Measurements from ENCODE around the gene CCNY.

The CCNY gene

GRCh38 chr10:35574924-35575352, 238.6 kb downstream of the CCNY start:
- no peak for DNase-seq (ENCODE audit: low read depth in 1 of 2, low spot score in 1 of 2)

DNA sequence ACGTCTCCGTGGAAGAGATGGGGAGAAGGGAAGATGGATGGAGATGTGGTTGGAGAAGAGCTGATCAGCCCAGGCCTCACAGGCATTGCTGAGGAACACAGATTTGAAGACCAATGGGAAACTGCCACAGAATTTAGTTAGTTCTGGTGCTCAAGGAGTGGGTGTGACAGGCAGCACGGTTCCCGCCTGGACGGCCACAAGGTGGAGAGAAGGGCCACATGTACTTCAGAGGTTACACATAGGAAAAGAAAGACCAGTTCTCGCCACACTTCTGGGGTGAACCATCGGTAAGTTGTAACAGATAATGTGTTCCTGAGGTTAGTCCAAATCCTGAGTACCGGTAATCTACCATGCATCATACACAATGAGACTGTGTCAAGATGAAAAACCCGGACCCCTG, 239.3 kb downstream of the CCNY start:
- DNase-seq (ENCODE audit: low read depth in 1 of 2, low spot score in 1 of 2) = no peak

- no peak for DNase-seq (ENCODE audit: low read depth in 1 of 2, low spot score in 1 of 2)
Observed at GRCh38 chr10:35576730-35577129, 240.4 kb downstream of the CCNY start.

DNA sequence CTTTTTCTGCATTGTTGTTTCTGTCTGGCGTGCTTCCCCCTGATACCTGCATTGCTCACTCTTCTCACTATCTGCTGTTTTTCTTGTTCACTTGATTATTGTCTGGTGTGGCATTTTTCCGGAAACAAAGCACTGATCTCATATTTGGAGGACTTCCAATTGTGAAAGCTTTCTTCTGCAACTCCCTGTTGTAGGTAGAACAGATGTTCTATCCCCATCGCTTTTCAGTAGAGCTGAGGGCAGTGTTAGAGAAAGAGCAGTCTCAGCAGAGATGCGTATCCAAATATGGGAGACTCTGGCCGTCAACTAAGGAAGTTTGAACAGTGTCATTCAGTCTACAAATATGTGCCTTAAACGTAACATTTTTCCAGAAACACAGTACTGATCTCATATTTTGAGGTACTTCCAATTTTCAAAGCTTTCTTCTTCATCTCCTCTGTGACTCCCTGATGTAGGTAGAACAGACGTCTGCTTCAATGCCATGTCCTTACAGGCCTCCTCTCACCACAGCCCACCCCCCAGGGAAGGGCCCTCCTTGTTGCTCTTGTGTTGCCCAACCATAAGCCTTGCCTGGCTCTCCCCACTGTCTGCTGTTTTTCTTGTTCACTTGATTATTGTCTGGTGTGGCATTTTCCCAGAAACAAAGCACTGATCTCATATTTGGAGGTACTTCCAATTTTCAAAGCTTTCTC, 241.8 kb downstream of the CCNY start:
- DNase-seq (ENCODE audit: low read depth in 1 of 2, low spot score in 1 of 2) = no peak

- DNase-seq (ENCODE audit: low read depth in 1 of 2, low spot score in 1 of 2) = no peak
Observed at GRCh38 chr10:35578618-35578956, 242.3 kb downstream of the CCNY start.

- DNase-seq (ENCODE audit: low read depth in 1 of 2, low spot score in 1 of 2) = no peak
Observed at GRCh38 chr10:35579116-35579515, 242.8 kb downstream of the CCNY start.

GRCh38 chr10:35579726-35580422, 243.6 kb downstream of the CCNY start:
- DNase-seq (ENCODE audit: low read depth in 1 of 2, low spot score in 1 of 2) = no peak

- no peak for DNase-seq (ENCODE audit: low read depth in 1 of 2, low spot score in 1 of 2)
Observed at GRCh38 chr10:35580423-35580770, 244.1 kb downstream of the CCNY start.

- DNase-seq (ENCODE audit: low read depth in 1 of 2, low spot score in 1 of 2) = no peak
Observed at GRCh38 chr10:35581655-35582054, 245.3 kb downstream of the CCNY start.

GRCh38 chr10:35584946-35585345, 248.6 kb downstream of the CCNY start:
- DNase-seq (ENCODE audit: low read depth in 1 of 2, low spot score in 1 of 2) = no peak

DNA sequence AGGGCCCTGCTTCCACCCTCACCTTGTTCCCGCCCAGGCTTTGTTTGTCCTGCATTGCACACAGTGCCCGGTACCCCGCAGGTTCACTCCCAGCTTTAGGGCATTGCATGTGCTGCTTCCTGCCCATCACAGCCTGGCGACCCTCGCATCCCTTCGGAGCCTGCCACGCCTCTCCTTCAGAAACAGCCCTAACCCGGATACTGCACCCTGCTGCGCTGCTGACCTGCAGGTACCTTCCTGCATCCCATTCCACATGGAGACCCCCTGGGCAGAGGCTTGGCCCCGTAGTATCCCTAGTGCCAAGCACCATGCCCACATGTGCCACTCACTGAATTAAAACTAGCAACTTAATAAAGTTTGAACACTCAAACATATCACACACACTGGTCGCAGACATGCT, 249.0 kb downstream of the CCNY start:
- DNase-seq (ENCODE audit: low read depth in 1 of 2, low spot score in 1 of 2) = no peak

DNA sequence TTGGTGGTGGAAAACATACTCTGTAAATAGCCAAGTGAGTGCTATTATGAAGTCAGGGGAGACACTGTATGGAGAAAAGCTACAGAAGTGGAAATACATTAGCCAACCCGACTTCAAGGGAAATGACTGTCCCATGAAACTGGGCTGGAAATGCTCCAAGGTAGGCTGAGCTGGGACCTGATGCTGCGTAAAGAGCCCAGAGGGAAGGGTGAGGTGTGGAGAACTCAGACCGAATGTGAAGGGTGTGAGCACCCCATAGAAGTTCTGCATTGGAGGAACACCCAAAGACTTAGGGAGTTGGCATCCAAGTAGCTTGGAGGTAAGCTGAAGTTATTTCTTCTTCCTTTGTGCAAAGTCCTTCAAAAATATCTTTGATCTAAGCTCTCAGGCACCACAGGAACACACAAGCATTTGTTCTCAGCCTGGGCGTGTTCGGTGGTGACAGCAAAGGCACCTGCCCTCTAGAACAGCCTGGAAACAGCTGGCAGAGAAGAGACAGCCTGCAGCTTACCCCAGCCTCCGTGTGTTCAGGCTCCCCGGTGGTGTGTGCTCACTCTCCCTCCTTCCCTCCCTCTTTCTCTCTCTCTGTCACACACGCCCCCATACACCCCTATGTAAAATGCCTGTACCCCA, 249.7 kb downstream of the CCNY start:
- no peak for DNase-seq (ENCODE audit: low read depth in 1 of 2, low spot score in 1 of 2)

- no peak for DNase-seq (ENCODE audit: low read depth in 1 of 2, low spot score in 1 of 2)
Observed at GRCh38 chr10:35588836-35589235, 252.5 kb downstream of the CCNY start.

- DNase-seq (ENCODE audit: low read depth in 1 of 2, low spot score in 1 of 2) = no peak
Observed at GRCh38 chr10:35592441-35592840, 256.1 kb downstream of the CCNY start.

- DNase-seq (ENCODE audit: low read depth in 1 of 2, low spot score in 1 of 2) = no peak
Observed at GRCh38 chr10:35594115-35595079, 258.1 kb downstream of the CCNY start.

- no peak for DNase-seq (ENCODE audit: low read depth in 1 of 2, low spot score in 1 of 2)
Observed at GRCh38 chr10:35595106-35595505, 258.8 kb downstream of the CCNY start.

- no peak for DNase-seq (ENCODE audit: low read depth in 1 of 2, low spot score in 1 of 2)
Observed at GRCh38 chr10:35598379-35598778, 262.1 kb downstream of the CCNY start.

DNA sequence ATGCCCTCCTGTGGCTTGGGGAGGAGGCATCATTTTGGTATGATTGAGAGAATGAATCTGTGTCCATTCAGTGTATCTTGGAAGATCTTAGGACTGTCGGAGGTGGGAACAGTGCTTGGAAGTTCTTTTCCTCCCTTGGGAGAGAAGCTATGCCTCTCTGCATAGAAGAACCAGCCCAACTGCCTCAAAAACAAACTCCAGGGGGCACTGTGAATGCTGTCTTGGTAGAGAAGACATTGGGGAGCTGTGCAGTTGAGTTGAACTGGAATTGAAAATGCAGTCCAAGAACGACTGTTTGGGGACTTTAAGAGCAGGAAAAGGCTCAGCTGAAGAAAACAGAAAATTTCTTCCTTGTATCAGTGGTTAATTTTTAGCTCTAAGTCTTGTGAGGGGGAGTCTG, 263.9 kb downstream of the CCNY start:
- no peak for DNase-seq (ENCODE audit: low read depth in 1 of 2, low spot score in 1 of 2)

GRCh38 chr10:35605191-35605590, 268.9 kb downstream of the CCNY start, which contains the start of gene GJD4:
Gene GJD4 (plus strand): TSS chr10:35605341. CDS start chr10:35605568, 227 bp downstream.
- no peak for DNase-seq (ENCODE audit: low read depth in 1 of 2, low spot score in 1 of 2)

GRCh38 chr10:35606430-35606829, 270.1 kb downstream of the CCNY start:
- no peak for DNase-seq (ENCODE audit: low read depth in 1 of 2, low spot score in 1 of 2)
